ENCODE results near the gene ENOPH1.

ENOPH1 gene

GRCh38 chr4:82433791-82434190 is 3.4 kb downstream of the ENOPH1 start:
- Histone ChIP-seq H3K27ac (replicated peaks) (no peak overlapping the region), H3K4me3 (replicated peaks; ENCODE audit: insufficient read depth, low read length) (no peak overlapping the region), H3K27me3 (ENCODE audit: insufficient read depth, poor library complexity, severe bottlenecking) (no peaks in the 10 kb centered on the region)
- TF ChIP-seq SPI1 (IDR thresholded peaks at IDR 0.05; ENCODE audit: borderline replicate concordance, low read depth) (no peak), GABPA (IDR thresholded peaks at IDR 0.05; ENCODE audit: low read depth) (no peak), REST (IDR thresholded peaks at IDR 0.05; ENCODE audit: insufficient replicate concordance, low read depth) (no peak), POLR2AphosphoS5 (IDR thresholded peaks at IDR 0.05; ENCODE audit: low read depth) (no peak)
- TF ChIP-seq, protein P1, sequence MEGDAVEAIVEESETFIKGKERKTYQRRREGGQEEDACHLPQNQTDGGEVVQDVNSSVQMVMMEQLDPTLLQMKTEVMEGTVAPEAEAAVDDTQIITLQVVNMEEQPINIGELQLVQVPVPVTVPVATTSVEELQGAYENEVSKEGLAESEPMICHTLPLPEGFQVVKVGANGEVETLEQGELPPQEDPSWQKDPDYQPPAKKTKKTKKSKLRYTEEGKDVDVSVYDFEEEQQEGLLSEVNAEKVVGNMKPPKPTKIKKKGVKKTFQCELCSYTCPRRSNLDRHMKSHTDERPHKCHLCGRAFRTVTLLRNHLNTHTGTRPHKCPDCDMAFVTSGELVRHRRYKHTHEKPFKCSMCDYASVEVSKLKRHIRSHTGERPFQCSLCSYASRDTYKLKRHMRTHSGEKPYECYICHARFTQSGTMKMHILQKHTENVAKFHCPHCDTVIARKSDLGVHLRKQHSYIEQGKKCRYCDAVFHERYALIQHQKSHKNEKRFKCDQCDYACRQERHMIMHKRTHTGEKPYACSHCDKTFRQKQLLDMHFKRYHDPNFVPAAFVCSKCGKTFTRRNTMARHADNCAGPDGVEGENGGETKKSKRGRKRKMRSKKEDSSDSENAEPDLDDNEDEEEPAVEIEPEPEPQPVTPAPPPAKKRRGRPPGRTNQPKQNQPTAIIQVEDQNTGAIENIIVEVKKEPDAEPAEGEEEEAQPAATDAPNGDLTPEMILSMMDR (IDR thresholded peaks at IDR 0.05; ENCODE audit: insufficient read depth, low read length): no peak
- no peak for DNase-seq (ENCODE audit: low read depth in 1 of 2, low spot score in 1 of 2)

- DNase-seq (ENCODE audit: low read depth in 1 of 2, low spot score in 1 of 2): no peak
- H3K27ac ChIP-seq (replicated peaks): no peak overlapping the region
- H3K27me3 ChIP-seq (ENCODE audit: insufficient read depth, poor library complexity, severe bottlenecking): no peaks in the 10 kb centered on the region
- TF ChIP-seq SPI1 (IDR thresholded peaks at IDR 0.05; ENCODE audit: borderline replicate concordance, low read depth) (no peak), REST (IDR thresholded peaks at IDR 0.05; ENCODE audit: insufficient replicate concordance, low read depth) (no peak)
- no peak overlapping the region for H3K4me3 ChIP-seq (replicated peaks; ENCODE audit: insufficient read depth, low read length)
These were observed 4.6 kb downstream of the ENOPH1 start for GRCh38 chr4:82434949-82435348.

DNA sequence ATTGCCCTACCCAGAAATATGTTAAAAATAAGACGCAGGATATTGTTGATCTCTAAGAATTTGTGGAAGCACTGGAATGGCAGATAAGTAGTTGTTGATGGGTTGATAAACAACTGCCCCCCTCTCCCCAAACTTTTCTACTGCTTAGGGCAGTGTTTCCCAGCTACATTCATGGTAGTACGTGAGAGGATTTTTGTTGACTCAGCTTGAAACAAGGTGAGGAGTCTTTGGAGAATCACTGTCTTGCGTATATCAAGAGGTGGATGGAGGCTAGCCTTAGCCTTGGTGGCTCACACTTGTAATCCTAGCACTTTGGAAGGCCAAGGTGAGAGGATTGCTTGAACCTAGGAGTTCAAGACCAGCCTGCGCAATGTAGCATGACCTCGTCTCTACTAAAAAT is 5.7 kb downstream of the ENOPH1 start:
- Histone ChIP-seq H3K27ac (replicated peaks) (no peak overlapping the region), H3K27me3 (ENCODE audit: insufficient read depth, poor library complexity, severe bottlenecking) (no peaks in the 10 kb centered on the region), H3K4me3 (replicated peaks; ENCODE audit: insufficient read depth, low read length) (no peak overlapping the region)
- TF ChIP-seq, protein P1 (IDR thresholded peaks at IDR 0.05; ENCODE audit: insufficient read depth, low read length): no peak
- no peak for TF ChIP-seq GABPA (IDR thresholded peaks at IDR 0.05; ENCODE audit: low read depth)
- no peak for TF ChIP-seq SPI1 (IDR thresholded peaks at IDR 0.05; ENCODE audit: borderline replicate concordance, low read depth)
- no peak for TF ChIP-seq REST (IDR thresholded peaks at IDR 0.05; ENCODE audit: insufficient replicate concordance, low read depth)
- TF ChIP-seq POLR2AphosphoS5 (IDR thresholded peaks at IDR 0.05; ENCODE audit: low read depth): no peak
- DNase-seq (ENCODE audit: low read depth in 1 of 2, low spot score in 1 of 2): no peak

GRCh38 chr4:82436780-82437179 is 6.4 kb downstream of the ENOPH1 start:
- Histone ChIP-seq H3K27ac (replicated peaks) (no peak overlapping the region), H3K27me3 (ENCODE audit: insufficient read depth, poor library complexity, severe bottlenecking) (no peaks in the 10 kb centered on the region), H3K4me3 (replicated peaks; ENCODE audit: insufficient read depth, low read length) (no peak overlapping the region)
- no peak for DNase-seq (ENCODE audit: low read depth in 1 of 2, low spot score in 1 of 2)
- no peak for TF ChIP-seq REST (IDR thresholded peaks at IDR 0.05; ENCODE audit: insufficient replicate concordance, low read depth)
- TF ChIP-seq, protein P1 (IDR thresholded peaks at IDR 0.05; ENCODE audit: insufficient read depth, low read length): no peak
- no peak for TF ChIP-seq POLR2AphosphoS5 (IDR thresholded peaks at IDR 0.05; ENCODE audit: low read depth)
- TF ChIP-seq GABPA (IDR thresholded peaks at IDR 0.05; ENCODE audit: low read depth): no peak
- TF ChIP-seq SPI1 (IDR thresholded peaks at IDR 0.05; ENCODE audit: borderline replicate concordance, low read depth): no peak

Measured in HL-60 (cell line).